ENCODE results near the gene JMJD7. TPM values are rescaled to one million over a fixed set of nuclear protein-coding genes. Genes with fewer than 3 reads are reported as not detected.

JMJD7 gene
- total RNA-seq, 1 donor from 2014 or later, result 24.3 TPM

DNA sequence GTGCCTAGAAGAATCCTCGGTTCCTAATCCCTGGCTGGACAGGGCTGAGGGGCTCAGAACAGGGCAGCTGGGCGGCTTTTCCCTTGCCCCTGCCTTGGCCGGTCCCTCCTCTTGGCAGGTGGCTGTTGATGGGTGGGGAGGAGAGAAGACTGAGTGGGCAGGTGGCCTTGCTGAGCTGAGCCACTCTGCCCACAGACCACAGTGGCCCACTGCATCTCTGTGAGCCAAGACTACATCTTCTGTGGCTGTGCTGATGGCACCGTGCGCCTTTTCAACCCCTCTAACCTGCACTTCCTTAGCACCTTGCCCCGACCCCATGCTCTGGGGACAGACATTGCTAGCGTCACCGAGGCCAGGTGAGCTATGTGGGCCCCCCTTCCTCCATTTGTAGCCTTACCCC is 14.5 kb upstream of the JMJD7 start:
- TF ChIP-seq, protein P1, sequence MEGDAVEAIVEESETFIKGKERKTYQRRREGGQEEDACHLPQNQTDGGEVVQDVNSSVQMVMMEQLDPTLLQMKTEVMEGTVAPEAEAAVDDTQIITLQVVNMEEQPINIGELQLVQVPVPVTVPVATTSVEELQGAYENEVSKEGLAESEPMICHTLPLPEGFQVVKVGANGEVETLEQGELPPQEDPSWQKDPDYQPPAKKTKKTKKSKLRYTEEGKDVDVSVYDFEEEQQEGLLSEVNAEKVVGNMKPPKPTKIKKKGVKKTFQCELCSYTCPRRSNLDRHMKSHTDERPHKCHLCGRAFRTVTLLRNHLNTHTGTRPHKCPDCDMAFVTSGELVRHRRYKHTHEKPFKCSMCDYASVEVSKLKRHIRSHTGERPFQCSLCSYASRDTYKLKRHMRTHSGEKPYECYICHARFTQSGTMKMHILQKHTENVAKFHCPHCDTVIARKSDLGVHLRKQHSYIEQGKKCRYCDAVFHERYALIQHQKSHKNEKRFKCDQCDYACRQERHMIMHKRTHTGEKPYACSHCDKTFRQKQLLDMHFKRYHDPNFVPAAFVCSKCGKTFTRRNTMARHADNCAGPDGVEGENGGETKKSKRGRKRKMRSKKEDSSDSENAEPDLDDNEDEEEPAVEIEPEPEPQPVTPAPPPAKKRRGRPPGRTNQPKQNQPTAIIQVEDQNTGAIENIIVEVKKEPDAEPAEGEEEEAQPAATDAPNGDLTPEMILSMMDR (IDR thresholded peaks at IDR 0.05), result no peak
- no peak for ATAC-seq
- Histone ChIP-seq H3K4me3 (no peak overlapping the region), H3K27me3 (ENCODE audit: low read depth) (no peaks in the 10 kb centered on the region), H3K27ac (no peak overlapping the region), H3K9me3 (no peaks in the 10 kb centered on the region), H3K36me3 (peaks cover 58% of the 10 kb centered on the region), H3K4me1 (no peaks in the 10 kb centered on the region)
- intact Hi-C loops (cut with DNase I), result loop anchor here (5.0 kb wide), 1 partner anchor 41 kb away; the partner anchor contains the start of gene MAPKBP1
- DNase-seq, result no peak

DNA sequence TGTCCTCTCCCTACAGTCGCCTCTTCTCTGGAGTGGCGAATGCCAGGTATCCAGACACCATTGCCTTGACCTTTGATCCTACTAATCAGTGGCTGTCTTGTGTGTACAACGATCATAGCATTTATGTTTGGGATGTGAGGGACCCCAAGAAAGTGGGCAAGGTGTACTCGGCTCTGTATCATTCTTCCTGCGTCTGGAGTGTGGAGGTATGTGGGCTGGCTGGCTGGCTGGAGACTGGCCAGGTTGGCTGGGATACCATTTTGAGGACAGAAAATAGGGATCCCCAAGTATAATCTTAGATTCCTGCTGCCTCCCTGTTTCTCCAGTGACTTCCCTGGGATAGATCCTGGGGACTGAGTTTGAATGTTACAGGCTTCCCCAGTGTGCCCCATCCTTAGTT is 13.4 kb upstream of the JMJD7 start:
- intact Hi-C loops (cut with DNase I), result loop anchor here (5.0 kb wide), 1 partner anchor 42 kb away; the partner anchor contains the start of gene MAPKBP1
- TF ChIP-seq, protein P1 (IDR thresholded peaks at IDR 0.05), result no peak
- Histone ChIP-seq H3K27me3 (ENCODE audit: low read depth) (no peaks in the 10 kb centered on the region), H3K36me3 (peaks cover 70% of the 10 kb centered on the region), H3K9me3 (no peaks in the 10 kb centered on the region), H3K27ac (no peak overlapping the region), H3K4me1 (no peaks in the 10 kb centered on the region), H3K4me3 (no peak overlapping the region)
- no peak for DNase-seq
- ATAC-seq, result no peak

DNA sequence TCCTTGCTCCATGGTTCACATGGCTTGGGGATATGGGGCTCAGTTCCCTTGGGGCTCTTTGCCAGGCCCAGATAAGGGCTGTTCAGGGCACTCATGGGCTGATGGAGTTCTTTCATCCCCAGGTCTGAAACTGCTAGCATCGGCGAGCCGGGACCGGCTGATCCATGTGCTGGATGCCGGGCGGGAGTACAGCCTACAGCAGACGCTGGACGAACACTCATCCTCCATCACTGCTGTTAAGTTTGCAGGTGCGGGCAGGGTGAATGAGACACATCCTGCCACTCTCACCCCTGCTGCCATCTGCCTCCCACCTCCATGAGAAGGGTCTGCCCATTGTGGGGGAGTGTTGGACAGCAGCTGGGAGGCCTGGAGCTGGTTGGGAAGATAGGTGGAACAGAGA is 11.1 kb upstream of the JMJD7 start:
- intact Hi-C loops (cut with DNase I), result no loop called here
- ATAC-seq, result no peak

DNA sequence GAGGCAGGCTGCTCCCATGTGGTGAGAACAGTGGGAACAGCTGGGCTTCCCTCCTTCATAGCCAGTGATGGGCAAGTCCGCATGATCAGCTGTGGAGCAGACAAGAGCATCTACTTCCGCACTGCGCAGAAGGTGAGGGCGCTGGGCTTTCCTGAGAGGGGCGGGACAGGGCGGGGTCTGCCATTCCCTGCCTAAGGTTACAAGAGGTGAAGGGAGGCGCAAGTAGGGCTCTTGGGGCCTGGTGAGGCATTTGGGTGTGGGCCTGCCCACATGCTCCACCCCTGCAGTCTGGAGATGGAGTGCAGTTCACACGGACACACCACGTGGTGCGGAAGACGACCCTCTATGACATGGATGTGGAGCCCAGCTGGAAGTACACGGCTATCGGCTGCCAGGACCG is 10.6 kb upstream of the JMJD7 start:
- ATAC-seq, result no peak

More for the DNA sequence above, 11.1 kb upstream of the JMJD7 start:
- Histone ChIP-seq H3K27me3 (ENCODE audit: low read depth) (no peaks in the 10 kb centered on the region), H3K9me3 (no peaks in the 10 kb centered on the region), H3K27ac (no peak overlapping the region), H3K4me3 (no peak overlapping the region), H3K36me3 (peaks cover 92% of the 10 kb centered on the region), H3K4me1 (no peaks in the 10 kb centered on the region)
- DNase-seq, result no peak
- TF ChIP-seq, protein P1 (IDR thresholded peaks at IDR 0.05), result no peak

DNA sequence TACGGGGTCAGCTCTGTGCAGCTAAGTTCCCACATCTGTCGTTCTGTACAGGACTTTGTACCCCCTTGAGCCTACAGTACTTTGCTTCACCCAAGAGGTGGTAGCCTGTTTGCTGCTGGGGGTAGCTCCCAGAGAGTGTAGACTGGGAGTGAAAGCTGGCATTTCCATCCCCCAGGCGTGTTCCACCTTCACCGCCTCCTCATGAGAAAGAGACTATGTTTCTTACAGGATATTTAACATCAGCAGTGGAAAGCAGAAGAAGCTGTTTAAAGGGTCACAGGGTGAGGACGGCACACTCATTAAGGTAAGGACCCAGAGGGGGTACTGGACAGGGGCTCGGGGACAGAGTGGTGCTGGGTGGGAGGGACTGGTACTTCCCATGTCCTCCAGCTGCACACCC is 10.1 kb upstream of the JMJD7 start:
- peaks cover 95% of the 10 kb centered on the region for H3K36me3 ChIP-seq

More for the DNA sequence above, 10.6 kb upstream of the JMJD7 start:
- TF ChIP-seq, protein P1 (IDR thresholded peaks at IDR 0.05), result no peak
- H3K36me3 ChIP-seq, result peaks cover 95% of the 10 kb centered on the region
- no peak for DNase-seq
- H3K27ac ChIP-seq, result no peak overlapping the region
- no peak overlapping the region for H3K4me3 ChIP-seq
- intact Hi-C loops (cut with DNase I), result no loop called here
- no peaks in the 10 kb centered on the region for H3K9me3 ChIP-seq
- no peaks in the 10 kb centered on the region for H3K27me3 ChIP-seq (ENCODE audit: low read depth)
- no peaks in the 10 kb centered on the region for H3K4me1 ChIP-seq

More for the DNA sequence above, 10.1 kb upstream of the JMJD7 start:
- H3K27me3 ChIP-seq (ENCODE audit: low read depth), result no peaks in the 10 kb centered on the region
- no peaks in the 10 kb centered on the region for H3K9me3 ChIP-seq
- ATAC-seq (no peak), DNase-seq (no peak)
- intact Hi-C loops (cut with DNase I), result no loop called here
- H3K27ac ChIP-seq, result no peak overlapping the region
- TF ChIP-seq, protein P1 (IDR thresholded peaks at IDR 0.05), result no peak
- H3K4me1 ChIP-seq, result no peaks in the 10 kb centered on the region
- H3K4me3 ChIP-seq, result no peak overlapping the region

Data from lower lobe of right lung (tissue), 2 donors.